Esophagus squamous epithelium (tissue), 4 donors: ENCODE results near the gene GLDN.

Experiments used
- POLR2A ChIP-seq, 4 donors: fragments of 450-650 bp; IDR thresholded peaks; one replicate each; pipeline ENCODE4 v1.6.1; 2017; ENCODE audit warnings: antibody characterized with exemption in 4 of 4, mild to moderate bottlenecking in 4 of 4, moderate library complexity in 3 of 4
- TF ChIP-seq, protein P1 (sequence below), 6 experiments: fragments of 450-650 bp in 4 of 6; fragments of 200-600 bp in 2 of 6; sonication (generic) in 2 of 6; IDR thresholded peaks; one replicate each; pipeline ENCODE4 v1.5.1; 2016 to 2019; ENCODE audit warnings: antibody characterized with exemption in 6 of 6, mild to moderate bottlenecking in 4 of 6, moderate library complexity in 4 of 6

GRCh38 chr15:51416129-51416528 is 74.7 kb downstream of the GLDN start:
- no peak for TF ChIP-seq POLR2A (IDR thresholded peaks at IDR 0.05)
- TF ChIP-seq, protein P1, sequence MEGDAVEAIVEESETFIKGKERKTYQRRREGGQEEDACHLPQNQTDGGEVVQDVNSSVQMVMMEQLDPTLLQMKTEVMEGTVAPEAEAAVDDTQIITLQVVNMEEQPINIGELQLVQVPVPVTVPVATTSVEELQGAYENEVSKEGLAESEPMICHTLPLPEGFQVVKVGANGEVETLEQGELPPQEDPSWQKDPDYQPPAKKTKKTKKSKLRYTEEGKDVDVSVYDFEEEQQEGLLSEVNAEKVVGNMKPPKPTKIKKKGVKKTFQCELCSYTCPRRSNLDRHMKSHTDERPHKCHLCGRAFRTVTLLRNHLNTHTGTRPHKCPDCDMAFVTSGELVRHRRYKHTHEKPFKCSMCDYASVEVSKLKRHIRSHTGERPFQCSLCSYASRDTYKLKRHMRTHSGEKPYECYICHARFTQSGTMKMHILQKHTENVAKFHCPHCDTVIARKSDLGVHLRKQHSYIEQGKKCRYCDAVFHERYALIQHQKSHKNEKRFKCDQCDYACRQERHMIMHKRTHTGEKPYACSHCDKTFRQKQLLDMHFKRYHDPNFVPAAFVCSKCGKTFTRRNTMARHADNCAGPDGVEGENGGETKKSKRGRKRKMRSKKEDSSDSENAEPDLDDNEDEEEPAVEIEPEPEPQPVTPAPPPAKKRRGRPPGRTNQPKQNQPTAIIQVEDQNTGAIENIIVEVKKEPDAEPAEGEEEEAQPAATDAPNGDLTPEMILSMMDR (IDR thresholded peaks at IDR 0.05) = no peak
